Uterus (tissue), 4 donors: Measurements from ENCODE around the gene ACACB. TPM values are rescaled to one million over a fixed set of nuclear protein-coding genes. Genes with fewer than 3 reads are reported as not detected.

ENCODE experiments used
- DNase-seq, 2 donors: peaks; one replicate each; pipeline ENCODE4 v3.0.0-alpha.2; 2019 to 2020
- H3K27ac ChIP-seq, 2 donors: fragments of 200-600 bp; sonication (generic); 1 replicate in 1 of 2; 2 replicates in 1 of 2; pipeline ENCODE4 v1.5.1; 2016 to 2018
- H3K27me3 ChIP-seq, 2 donors: fragments of 200-600 bp; sonication (generic); one replicate each; pipeline ENCODE4 v1.5.1; 2018 to 2019; ENCODE audit warnings: control low read depth in 1 of 2
- H3K36me3 ChIP-seq, 2 donors: fragments of 200-600 bp; sonication (generic); one replicate each; pipeline ENCODE4 v1.5.1; 2019; ENCODE audit warnings: control low read depth in 1 of 2
- H3K4me1 ChIP-seq, 2 donors: fragments of 200-600 bp; sonication (generic); one replicate each; pipeline ENCODE4 v1.5.1; 2018 to 2019; ENCODE audit warnings: control low read depth in 1 of 2
- H3K4me3 ChIP-seq, 2 donors: fragments of 200-600 bp; sonication (generic); 1 replicate in 1 of 2; 2 replicates in 1 of 2; pipeline ENCODE4 v1.5.1; 2018 to 2019; ENCODE audit warnings: mild to moderate bottlenecking in 1 of 2
- H3K9me3 ChIP-seq, 2 donors: fragments of 200-600 bp; sonication (generic); one replicate each; pipeline ENCODE4 v1.5.1; 2019; ENCODE audit warnings: control low read depth in 1 of 2
- CTCF ChIP-seq, 4 experiments: fragments of 200-600 bp in 2 of 4; fragments of 450-650 bp in 2 of 4; sonication (generic) in 2 of 4; IDR thresholded peaks; one replicate each; pipeline ENCODE4 v1.5.1; 2016 to 2019; ENCODE audit warnings: antibody characterized with exemption in 4 of 4, mild to moderate bottlenecking in 2 of 4, moderate library complexity in 1 of 4
- POLR2A ChIP-seq, 2 donors: fragments of 450-650 bp; IDR thresholded peaks; one replicate each; pipeline ENCODE4 v1.6.1; 2016; ENCODE audit warnings: antibody characterized with exemption in 2 of 2, mild to moderate bottlenecking in 1 of 2, moderate library complexity in 1 of 2
- intact Hi-C: fragments of 100-400 bp; cut with DNase I; formaldehyde crosslinking; loops from one replicate; pipeline ENCODE4 v1.15.1; 2023; ENCODE audit warnings: low total_unique reads
- total RNA-seq, 4 donors: library from RNA; depleted of rRNA in 3 of 4; stranded (reverse); fragments of >200 nt in 3 of 4; gene quantifications; one replicate each; pipeline versions ENCODE4 v1.1.0 to v1.2.4, GENCODE V29; 2014 to 2023
- donor health status: DM: yes; HTN: yes; CAD: no.

ACACB gene
- total RNA-seq, 4 donors from 2014 or later = 22.0 to 137 (median 97.2) TPM

DNA sequence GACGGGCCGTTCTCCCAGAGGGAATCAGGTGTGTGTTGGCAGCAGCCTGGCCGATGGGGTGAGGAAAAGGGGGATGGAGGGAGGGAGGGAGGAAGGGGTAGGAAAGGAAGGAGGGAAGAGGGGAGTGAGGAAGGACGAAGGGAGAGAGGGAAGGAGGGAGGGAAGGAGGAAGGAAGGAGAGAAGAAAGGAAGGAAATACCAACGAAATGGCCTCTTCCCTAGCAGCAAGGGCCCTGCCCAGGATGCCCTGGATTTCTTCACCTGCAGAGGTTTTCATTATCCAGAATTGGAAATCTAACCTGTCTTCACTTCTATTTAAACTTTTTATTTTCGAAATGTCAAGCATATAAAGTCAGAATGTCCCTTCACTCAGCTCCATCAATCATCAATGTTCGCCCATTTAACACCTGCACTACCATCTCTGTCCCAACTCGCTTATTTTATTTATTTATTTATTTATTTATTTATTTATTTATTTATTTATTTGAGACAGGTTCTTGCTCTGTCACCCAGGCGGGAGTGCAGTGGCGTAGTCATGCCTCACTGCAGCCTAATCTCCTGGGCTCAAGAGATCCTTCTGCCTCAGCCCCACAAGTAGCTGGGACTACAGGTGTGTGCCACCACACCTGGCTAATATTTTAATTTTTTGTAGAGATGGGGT lies 70.7 kb downstream of the ACACB start:
- no peaks in the 10 kb centered on the region for H3K36me3 ChIP-seq
- no peaks in the 10 kb centered on the region for H3K27me3 ChIP-seq
- intact Hi-C loops = no loop called here
- H3K4me1 ChIP-seq = no peaks in the 10 kb centered on the region
- H3K27ac ChIP-seq = no peak overlapping the region
- no peak for TF ChIP-seq POLR2A (IDR thresholded peaks at IDR 0.05)
- TF ChIP-seq CTCF (IDR thresholded peaks at IDR 0.05) = no peak
- no peak overlapping the region for H3K4me3 ChIP-seq
- DNase-seq = no peak
- H3K9me3 ChIP-seq = no peaks in the 10 kb centered on the region

DNA sequence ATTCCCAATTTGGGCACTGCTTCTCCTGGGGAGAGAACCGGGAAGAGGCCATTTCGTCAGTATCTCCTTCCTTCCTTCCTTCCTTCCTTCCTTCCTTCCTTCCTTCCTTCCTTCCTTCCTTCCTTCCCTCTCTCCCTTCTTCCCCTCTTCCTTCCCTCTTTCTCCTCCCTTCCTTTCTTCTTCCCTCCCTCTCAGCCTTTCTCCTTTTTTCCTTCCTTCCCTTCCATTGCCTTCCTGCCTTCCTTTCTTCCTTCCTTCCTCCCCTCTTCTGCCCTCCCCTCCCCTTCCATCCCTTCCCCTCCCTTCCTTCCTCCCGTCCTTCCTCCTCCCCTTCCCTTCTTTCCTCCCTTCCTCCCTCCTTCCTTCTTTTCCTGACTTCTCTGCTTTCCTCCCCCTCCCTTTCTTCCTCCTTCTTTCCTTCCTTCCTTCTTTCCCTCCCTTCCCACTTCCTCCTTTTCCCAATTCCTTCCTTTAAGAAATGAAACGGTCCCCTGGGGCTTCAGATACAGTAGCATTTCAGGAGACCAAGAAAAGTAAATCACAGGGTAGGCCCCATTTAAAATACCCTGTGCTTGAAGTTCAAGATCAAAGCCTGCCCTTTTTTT lies 71.8 kb downstream of the ACACB start:
- H3K4me1 ChIP-seq = no peaks in the 10 kb centered on the region
- intact Hi-C loops = no loop called here
- no peak for DNase-seq
- TF ChIP-seq CTCF (IDR thresholded peaks at IDR 0.05) (no peak), POLR2A (IDR thresholded peaks at IDR 0.05) (no peak)
- H3K9me3 ChIP-seq = no peaks in the 10 kb centered on the region
- H3K27ac ChIP-seq = no peak overlapping the region
- no peaks in the 10 kb centered on the region for H3K36me3 ChIP-seq
- no peak overlapping the region for H3K4me3 ChIP-seq
- no peaks in the 10 kb centered on the region for H3K27me3 ChIP-seq

DNA sequence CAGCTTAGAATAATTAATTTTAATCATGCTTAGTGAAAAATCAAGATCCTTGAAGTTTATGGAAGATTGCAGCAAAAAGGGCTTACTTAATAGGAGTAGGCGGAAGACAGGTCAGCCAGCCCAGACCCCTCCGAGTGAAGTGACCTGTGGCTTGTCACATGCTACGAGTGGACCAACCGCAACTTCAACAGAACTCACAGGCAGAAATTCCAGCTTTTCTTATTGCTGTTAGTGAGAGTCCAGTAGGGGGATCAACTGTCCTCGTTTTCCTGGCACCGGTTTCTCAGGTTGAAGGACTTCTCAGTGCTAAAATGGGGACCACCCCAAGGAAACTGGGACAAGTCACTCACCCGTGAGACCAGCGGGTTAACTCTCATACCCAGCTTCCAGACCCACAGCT lies 72.9 kb downstream of the ACACB start:
- Histone ChIP-seq H3K4me3 (no peak overlapping the region), H3K4me1 (no peaks in the 10 kb centered on the region), H3K27ac (no peak overlapping the region), H3K9me3 (no peaks in the 10 kb centered on the region), H3K36me3 (no peaks in the 10 kb centered on the region), H3K27me3 (no peaks in the 10 kb centered on the region)
- TF ChIP-seq POLR2A (IDR thresholded peaks at IDR 0.05) (no peak), CTCF (IDR thresholded peaks at IDR 0.05) (no peak)
- intact Hi-C loops = no loop called here
- DNase-seq = no peak

GRCh38 chr12:109191621-109192250 lies 75.3 kb downstream of the ACACB start:
- Histone ChIP-seq H3K36me3 (no peaks in the 10 kb centered on the region), H3K4me1 (no peaks in the 10 kb centered on the region), H3K9me3 (no peaks in the 10 kb centered on the region), H3K27ac (no peak overlapping the region), H3K4me3 (no peak overlapping the region), H3K27me3 (no peaks in the 10 kb centered on the region)
- DNase-seq = no peak
- intact Hi-C loops = no loop called here
- TF ChIP-seq POLR2A (IDR thresholded peaks at IDR 0.05) (no peak), CTCF (IDR thresholded peaks at IDR 0.05) (no peak)

DNA sequence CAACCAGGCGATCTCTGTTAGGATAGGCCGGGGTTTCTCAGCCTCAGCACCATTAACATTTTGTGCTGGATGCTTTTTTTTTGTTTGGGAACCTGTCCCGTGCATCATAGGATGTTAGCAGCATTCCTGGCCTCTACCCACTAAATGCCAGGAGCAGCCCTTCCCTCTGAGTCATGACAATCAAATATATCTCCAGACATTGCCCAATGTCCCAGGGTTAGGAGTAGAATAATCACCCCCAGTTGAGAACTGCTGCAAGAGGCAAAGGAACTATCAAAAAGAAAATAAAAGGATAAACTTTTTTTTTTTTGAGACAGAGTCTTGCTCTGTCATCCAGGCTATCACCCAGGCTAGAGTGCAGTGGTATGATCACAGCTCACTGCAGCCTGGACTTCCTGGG lies 76.0 kb downstream of the ACACB start:
- TF ChIP-seq POLR2A (IDR thresholded peaks at IDR 0.05) (no peak), CTCF (IDR thresholded peaks at IDR 0.05) (no peak)
- DNase-seq = no peak
- Histone ChIP-seq H3K4me1 (no peaks in the 10 kb centered on the region), H3K4me3 (no peak overlapping the region), H3K27me3 (no peaks in the 10 kb centered on the region), H3K9me3 (no peaks in the 10 kb centered on the region), H3K27ac (no peak overlapping the region), H3K36me3 (no peaks in the 10 kb centered on the region)
- intact Hi-C loops = no loop called here
